NCI-H1436 treated with DMSO at 0.1 percent for 48 hours (cell line): ENCODE results near the gene ZNF45.
"Not testable (repeated sequence)": the region's sequence is repeated elsewhere in the genome, so short reads cannot be mapped to it uniquely, and the experiment has no call there.

Experiments used
- DNase-seq: peaks from one replicate; lab custom pipeline; 2025; lab: John Stamatoyannopoulos, UW

The ZNF45 gene

DNA sequence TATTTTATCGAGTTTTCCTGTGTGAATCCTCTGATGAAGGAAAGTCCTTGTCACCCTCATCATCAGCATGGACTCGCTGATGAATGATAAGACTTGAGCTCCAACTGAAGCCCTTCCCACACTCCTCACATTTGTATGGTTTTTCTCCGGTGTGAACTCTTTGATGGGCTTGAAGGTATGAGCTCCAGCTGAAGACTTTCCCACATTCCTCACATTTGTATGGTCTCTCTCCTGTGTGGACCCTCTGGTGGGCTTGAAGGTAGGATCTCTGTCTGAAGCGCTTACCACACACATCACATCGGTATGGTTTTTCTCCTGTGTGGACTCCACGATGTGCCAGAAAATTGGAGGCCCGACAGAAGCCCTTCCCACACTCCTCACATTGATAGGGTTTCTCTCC lies 21.7 kb downstream of the ZNF45 start:
- no peak for DNase-seq

DNA sequence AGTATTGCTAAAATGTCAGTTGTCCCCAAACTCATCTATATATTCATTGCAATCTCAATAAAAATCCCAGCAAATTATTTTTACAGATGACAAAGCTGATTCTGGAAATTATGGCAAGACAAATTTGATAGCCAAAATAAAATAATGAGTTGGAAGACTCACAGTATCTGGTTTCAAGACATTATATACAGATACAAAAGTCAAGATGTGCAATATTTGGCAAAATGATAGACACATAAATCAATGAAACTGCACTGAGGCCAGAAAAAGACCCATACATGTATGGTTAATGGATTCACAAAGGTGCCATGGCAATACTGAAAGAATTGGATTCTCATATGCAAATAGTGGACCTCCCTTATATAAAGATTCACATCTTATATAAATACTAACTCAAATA lies 24.2 kb downstream of the ZNF45 start:
- no peak for DNase-seq

DNA sequence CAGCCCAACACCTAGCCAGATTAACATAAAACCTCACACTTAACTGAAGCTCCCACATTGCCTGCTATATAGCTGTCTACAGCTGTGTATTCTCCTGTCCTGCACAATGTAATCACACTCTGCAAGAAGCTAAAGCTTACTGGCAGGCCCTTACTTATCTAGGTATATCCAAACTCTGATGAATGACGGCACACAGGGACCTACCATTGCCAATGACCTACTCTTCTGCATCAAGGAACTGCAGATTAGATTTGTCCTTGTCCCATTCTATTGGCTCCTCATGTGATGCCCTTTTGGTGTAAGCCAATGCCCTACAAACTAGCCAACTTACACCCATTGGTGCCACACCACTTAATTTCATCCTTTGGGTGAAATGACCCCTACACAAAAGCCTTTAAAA lies 26.4 kb downstream of the ZNF45 start:
- DNase-seq, result no peak

DNA sequence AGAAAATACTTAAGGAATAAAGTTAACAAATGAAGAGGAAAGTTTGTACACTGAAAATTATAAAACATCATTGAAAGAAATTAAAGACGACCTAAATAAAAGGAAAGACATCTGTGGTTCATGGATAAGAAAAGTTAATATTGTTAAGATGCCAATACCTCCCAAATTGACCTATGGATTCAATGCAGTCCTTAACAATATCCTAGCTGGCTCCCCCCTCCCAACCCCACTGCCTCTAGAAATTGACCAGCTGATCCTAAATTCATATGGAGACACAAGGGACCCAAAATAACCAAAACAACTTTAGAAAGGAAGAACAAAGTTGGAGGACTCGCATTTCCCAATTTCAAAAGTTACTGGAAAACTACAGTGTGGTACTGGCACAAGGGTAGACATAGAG lies 28.3 kb downstream of the ZNF45 start:
- DNase-seq, result no peak

DNA sequence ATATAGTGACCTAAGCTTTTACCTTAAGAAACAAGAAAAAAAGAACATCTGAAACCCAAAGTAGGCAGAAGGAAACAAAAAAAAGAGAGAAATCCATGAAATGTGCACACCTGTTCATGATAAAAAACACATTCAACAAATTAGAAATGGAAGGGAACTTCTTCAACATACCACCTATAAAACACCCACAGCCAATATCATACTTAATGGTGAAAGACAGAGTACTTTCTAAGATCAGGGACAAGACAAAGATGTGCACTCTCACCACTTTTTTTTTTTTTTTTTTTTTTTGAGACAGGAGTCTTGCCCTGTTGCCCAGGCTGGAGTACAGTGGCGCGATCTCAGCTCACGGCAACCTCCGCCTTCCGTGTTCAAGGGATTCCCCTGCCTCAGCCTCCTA lies 29.2 kb downstream of the ZNF45 start:
- DNase-seq, result no peak

DNA sequence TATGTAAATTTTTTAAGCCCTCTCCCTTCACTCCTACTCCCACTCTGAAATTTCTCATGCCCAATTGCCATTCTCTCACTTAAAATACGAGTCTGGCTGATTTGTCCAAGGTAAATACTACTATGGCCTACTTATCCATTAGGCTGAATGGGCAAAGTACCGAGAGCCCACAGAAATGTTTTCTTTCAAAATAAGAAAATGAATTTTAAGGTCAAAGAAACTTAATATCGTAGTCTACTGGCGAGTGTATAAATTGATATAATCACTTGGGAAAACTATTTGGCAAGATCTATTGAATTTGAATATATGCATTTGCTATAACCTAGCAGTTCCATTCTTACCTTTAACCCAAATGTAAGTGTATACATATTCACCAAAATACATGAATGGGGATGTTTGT lies 32.7 kb downstream of the ZNF45 start:
- DNase-seq, result no peak

DNA sequence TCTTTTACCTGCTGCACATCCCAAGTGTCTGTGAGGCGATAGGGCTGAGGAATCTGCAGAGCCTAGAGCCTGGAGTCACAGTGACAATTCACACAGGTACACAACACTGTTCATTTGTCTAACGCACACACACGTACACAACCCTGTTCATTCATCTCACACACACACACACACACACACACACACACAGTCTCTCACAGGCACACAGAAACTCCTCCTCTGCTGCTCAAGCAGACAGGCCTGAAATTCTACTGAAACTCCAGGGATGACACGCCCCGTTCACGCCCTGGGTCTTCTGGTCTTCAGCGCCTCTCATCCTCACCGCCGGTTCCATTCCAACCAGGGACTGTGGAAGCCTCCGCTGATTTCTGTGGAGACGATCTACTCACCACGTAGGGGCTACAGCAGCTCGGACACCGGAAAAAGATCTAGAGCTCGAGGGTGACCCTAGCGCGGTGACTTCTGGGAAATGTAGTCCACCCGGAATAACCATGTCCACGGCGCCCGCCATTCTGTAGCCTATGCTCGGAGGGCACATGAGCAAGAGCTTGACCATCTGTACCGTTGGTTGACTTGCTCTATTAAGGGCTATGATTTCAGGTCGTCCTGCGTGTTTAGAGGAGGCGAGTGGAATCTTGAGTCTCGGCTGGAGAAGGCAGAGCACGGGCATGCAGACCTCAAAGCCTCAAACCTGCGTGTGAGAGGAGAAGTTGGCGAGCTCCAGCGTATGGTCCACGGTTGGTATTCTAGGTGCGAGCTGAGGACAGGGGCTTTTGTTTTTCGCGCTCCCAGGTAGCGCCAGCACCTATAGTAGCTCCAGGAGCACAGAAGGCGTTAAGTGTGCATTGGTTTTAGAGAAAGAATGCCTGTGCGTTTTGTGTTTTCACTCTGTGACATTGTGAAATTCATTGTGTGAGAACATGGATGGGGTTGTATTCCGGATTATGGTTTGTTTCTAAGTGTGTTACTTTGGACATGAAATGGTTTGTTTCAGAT lies 33.4 kb downstream of the ZNF45 start:
- no peak for DNase-seq

DNA sequence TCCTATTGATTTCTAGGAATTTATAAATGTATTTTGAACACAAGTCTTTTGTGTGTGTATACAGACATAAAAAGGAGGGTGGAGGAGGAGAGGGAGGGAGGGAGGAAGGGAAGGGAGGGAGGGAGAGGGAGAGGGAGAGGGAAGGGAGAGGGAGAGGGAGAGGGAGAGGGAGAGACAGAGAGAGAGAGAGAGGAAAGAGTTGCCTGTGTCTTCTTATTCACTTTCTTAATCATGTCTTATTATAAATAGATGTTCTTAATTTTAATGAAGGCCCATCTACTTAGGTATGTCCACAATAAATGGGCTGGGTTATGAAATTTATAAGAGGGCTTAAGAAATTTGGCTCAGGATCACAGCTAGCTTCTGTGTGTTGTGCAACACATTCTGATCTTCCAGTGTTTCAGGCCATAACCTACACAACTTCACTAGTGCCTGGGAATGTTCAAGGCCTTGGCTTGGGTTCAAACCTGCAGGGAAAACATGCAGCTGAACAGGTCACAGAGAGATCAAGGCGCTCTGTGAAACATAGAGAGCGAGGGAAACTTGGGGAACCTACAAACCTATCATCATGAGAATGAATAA lies 39.3 kb downstream of the ZNF45 start:
- no peak for DNase-seq

DNA sequence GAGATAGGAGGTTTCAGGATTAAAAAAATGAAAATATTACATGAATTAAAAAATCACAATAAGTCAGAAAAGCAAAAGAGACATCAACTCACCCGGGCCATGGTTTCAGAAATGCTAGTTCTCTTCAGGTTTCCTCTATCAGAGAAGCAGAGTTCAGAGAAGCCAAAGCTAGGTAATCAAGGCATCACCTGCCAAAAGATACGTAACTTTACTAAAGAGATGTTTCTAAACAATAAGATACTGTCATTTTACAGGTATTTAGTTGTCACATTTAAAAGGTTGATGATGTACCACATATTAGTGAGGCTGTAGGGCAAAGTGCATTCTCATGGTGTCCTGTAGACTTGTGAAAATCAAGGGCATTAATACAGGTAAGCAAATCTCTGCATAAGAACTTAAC lies 51.2 kb downstream of the ZNF45 start, which contains the start of gene ZNF404:
Gene ZNF404, minus strand, starts transcription at position 101 of the 400 bp plus-strand sequence.
- DNase-seq, result no peak

DNA sequence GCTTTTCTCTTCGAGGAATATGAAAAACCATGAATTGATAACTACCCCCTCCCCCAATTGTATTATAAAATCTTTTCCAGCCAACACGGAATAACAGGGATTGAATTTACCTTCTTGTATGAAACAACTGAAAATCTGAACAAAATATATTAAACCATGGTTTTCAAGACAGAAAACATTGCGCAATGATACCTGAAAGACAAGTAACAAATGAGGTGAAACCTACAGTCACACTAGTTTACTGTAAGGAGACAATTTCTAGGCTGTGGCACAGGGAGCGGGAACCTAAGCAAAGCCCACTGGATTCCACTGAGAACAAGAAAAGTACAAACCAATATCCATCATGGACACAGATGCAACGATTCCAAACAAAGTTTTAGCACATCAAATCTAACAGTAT lies 54.6 kb downstream of the ZNF45 start:
- DNase-seq, result no peak

DNA sequence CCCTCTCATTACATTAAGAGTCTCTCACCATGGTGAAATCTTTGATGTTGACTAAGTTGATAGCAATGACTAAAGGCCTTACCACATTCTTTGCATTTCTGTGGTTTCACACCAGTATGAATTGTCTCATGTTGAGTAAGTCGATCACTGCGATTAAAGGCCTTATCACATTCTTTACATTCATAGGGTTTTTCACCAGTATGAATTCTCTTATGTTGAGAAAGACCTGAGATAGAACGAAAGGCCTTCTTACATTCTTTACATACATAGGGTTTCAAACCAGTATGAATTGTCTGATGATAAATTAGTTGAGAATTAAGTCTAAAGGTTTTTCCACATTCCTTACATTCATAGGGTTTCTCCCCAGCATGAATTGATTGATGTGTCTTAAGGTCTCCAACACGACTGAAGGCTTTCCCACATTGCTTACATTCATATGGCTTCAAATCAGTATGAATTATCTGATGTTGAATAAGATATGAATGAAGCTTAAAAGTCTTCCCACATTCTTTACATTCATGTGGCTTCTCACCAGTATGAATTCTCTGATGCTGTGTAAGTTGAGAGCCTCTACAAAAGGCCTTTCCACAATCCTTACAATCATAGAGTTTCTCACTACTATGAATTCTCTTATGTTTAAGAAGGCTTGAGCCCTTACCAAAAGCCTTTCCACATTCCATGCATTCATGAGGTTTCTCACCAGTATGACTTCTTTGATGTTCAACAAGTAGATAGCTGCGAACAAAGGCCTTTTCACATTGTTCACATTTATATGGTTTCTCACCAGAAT lies 62.3 kb downstream of the ZNF45 start:
- DNase-seq, result no peak

DNA sequence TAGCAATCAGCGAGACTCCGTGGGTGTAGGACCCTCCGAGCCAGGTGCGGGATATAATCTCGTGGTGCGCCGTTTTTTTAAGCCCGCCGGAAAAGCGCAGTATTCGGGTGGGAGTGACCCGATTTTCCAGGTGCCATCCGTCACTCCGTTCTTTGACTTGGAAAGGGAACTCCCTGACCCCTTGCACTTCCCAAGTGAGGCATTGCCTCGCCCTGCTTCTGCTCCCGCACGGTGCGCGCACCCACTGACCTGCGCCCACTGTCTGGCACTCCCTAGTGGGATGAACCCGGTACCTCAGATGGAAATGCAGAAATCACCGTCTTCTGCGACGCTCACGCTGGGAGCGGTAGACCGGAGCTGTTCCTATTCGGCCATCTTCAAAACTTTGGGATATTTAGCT lies 68.2 kb downstream of the ZNF45 start:
- not testable (repeated sequence) for DNase-seq
